ENCODE results near the gene PIP5K1C. TPM values are rescaled to one million over a fixed set of nuclear protein-coding genes. Genes with fewer than 3 reads are reported as not detected.

PIP5K1C gene
- polyA plus RNA-seq, 2 of the 4 experiments (the other 2 are of a cell fraction) = 2.6 to 9.3 TPM

- FAIRE-seq (no peak), DNase-seq (ENCODE audit: low read depth in 1 of 2, low spot score in 1 of 2) (peak in 1 of 2 experiments; percentile 53), ATAC-seq (peak in 1 of 2 experiments; percentile 43; a peak in 3 of 6 replicates)
- TF ChIP-seq POLR2AphosphoS2 (conservative IDR thresholded peaks at IDR 0.05; ENCODE audit: low read length) = no peak
- Histone ChIP-seq H3K4me2 (no peak overlapping the region), H3K27ac (no peak overlapping the region), H3K9me3 (no peaks in the 10 kb centered on the region), H3K4me1 (no peaks in the 10 kb centered on the region), H3K4me3 (no peak overlapping the region)
- POLR2A ChIA-PET = no interaction called here
- CTCF ChIA-PET = no interaction called here
- WGBS (ENCODE audit: missing lambda C conversion rate) = 91% methylated on average over 27 of the region's 36 CpGs
Observed at GRCh38 chr19:3642987-3643673, 57.1 kb downstream of the PIP5K1C start.

GRCh38 chr19:3642296-3642695 is 58.0 kb downstream of the PIP5K1C start:
- DNase-seq (ENCODE audit: low read depth in 1 of 2, low spot score in 1 of 2) (no peak), ATAC-seq (no peak), FAIRE-seq (no peak)
- no peaks in the 10 kb centered on the region for H3K4me1 ChIP-seq
- 89% methylated on average over 17 of the region's 17 CpGs for WGBS (ENCODE audit: missing lambda C conversion rate)
- no peak overlapping the region for H3K27ac ChIP-seq
- CTCF ChIA-PET = no interaction called here
- no peak for TF ChIP-seq RFX5 (IDR thresholded peaks at IDR 0.05)
- no peak for TF ChIP-seq HDAC2 (IDR thresholded peaks at IDR 0.05)
- TF ChIP-seq REST (IDR thresholded peaks at IDR 0.05) = no peak
- POLR2A ChIA-PET = no interaction called here
- no peak overlapping the region for H3K4me3 ChIP-seq
- no peaks in the 10 kb centered on the region for H3K9me3 ChIP-seq
- no peak overlapping the region for H3K4me2 ChIP-seq

GRCh38 chr19:3641515-3642269 is 58.6 kb downstream of the PIP5K1C start:
- DNase-seq (ENCODE audit: low read depth in 1 of 2, low spot score in 1 of 2) = no peak
- POLR2A ChIA-PET = no interaction called here
- no peak for FAIRE-seq
- no peak overlapping the region for H3K4me3 ChIP-seq
- CTCF ChIA-PET = no interaction called here
- H3K4me2 ChIP-seq = no peak overlapping the region
- no peaks in the 10 kb centered on the region for H3K9me3 ChIP-seq
- TF ChIP-seq HES2 (IDR thresholded peaks at IDR 0.05) = no peak
- no peak for TF ChIP-seq EP300 (IDR thresholded peaks at IDR 0.05)
- TF ChIP-seq HOXB13 (CRISPR knock-in tag; IDR thresholded peaks at IDR 0.05; ENCODE audit: low read depth) = no peak
- no peak for TF ChIP-seq SMC3 (IDR thresholded peaks at IDR 0.05)
- no peak for TF ChIP-seq CTCF (IDR thresholded peaks at IDR 0.05)
- TF ChIP-seq MAFK (IDR thresholded peaks at IDR 0.05; ENCODE audit: partially characterized antibody) = no peak
- TF ChIP-seq NR3C1 (IDR thresholded peaks at IDR 0.05) = no peak
- no peak for TF ChIP-seq POLR2A (IDR thresholded peaks at IDR 0.05; ENCODE audit: low read length)
- TF ChIP-seq RNF2 (IDR thresholded peaks at IDR 0.05; ENCODE audit: borderline replicate concordance, low read depth) = no peak
- TF ChIP-seq FOSB (CRISPR knock-in tag; IDR thresholded peaks at IDR 0.05) = no peak
- TF ChIP-seq RAD21 (conservative IDR thresholded peaks at IDR 0.05 in 1 of 2, IDR thresholded peaks at IDR 0.05 in 1 of 2) = no peak
- no peak for TF ChIP-seq HOXA7 (CRISPR knock-in tag; IDR thresholded peaks at IDR 0.05)
- H3K27ac ChIP-seq = no peak overlapping the region
- no peak for ATAC-seq
- no peaks in the 10 kb centered on the region for H3K4me1 ChIP-seq
- 92% methylated on average over 16 of the region's 28 CpGs for whole genome bisulfite sequencing (ENCODE audit: missing lambda C conversion rate)

All from A549 (cell line).